Keratinocyte (primary cell): Measurements from ENCODE around the gene MRM2.

Experiments
- EZH2 ChIP-seq: IDR thresholded peaks from one replicate; pipeline ENCODE4 v1.6.1; 2012; ENCODE audit warnings: inconsistent platforms, mild to moderate bottlenecking, low read length, moderate library complexity
- TF ChIP-seq, protein P1 (sequence below), 3 experiments: IDR thresholded peaks in 1 of 3; conservative IDR thresholded peaks in 1 of 3; optimal IDR thresholded peaks in 1 of 3; 2 replicates in 2 of 3; 3 replicates in 1 of 3; pipeline versions ENCODE3 to v1.5.1; 2011; ENCODE audit warnings: low read length in 3 of 3, mild to moderate bottlenecking in 3 of 3, moderate library complexity in 2 of 3, control low read depth in 1 of 3, inconsistent platforms in 1 of 3; ENCODE audit not compliant: insufficient read depth in 2 of 3; ENCODE audit errors: extremely low read depth in 1 of 3

DNA sequence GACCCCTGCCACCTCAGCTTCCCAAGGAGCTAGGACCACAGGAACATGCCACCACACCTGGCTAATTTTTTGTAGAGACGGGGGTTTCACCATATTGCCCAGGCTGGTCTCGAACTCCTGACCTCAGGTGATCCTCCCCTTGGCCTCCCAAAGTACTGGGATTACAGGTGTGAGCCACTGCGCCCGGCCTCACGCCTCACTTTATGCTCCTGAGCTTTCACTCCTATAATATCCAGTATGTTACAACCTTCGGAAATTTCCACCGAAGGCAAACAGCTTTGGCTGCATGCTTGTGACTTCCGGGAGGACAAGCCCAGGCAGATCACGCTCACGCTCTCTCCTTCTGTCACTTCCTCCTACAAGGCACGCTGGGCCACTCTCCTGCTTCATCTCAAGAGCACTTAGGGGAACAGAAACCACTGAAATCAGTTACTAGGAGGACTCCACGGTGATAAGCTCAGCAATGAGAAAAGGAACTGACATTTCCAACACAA lies 4.8 kb downstream of the MRM2 start:
- TF ChIP-seq, protein P1, sequence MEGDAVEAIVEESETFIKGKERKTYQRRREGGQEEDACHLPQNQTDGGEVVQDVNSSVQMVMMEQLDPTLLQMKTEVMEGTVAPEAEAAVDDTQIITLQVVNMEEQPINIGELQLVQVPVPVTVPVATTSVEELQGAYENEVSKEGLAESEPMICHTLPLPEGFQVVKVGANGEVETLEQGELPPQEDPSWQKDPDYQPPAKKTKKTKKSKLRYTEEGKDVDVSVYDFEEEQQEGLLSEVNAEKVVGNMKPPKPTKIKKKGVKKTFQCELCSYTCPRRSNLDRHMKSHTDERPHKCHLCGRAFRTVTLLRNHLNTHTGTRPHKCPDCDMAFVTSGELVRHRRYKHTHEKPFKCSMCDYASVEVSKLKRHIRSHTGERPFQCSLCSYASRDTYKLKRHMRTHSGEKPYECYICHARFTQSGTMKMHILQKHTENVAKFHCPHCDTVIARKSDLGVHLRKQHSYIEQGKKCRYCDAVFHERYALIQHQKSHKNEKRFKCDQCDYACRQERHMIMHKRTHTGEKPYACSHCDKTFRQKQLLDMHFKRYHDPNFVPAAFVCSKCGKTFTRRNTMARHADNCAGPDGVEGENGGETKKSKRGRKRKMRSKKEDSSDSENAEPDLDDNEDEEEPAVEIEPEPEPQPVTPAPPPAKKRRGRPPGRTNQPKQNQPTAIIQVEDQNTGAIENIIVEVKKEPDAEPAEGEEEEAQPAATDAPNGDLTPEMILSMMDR (optimal IDR thresholded peaks at IDR 0.05 in 1 of 3, IDR thresholded peaks at IDR 0.05 in 1 of 3, conservative IDR thresholded peaks at IDR 0.05 in 1 of 3; ENCODE audit: extremely low read depth in 1 of 3, insufficient read depth in 2 of 3, low read length in 3 of 3): no peak
- no peak for TF ChIP-seq EZH2
